Measurements from ENCODE around the gene ZBTB7B.

The ZBTB7B gene

DNA sequence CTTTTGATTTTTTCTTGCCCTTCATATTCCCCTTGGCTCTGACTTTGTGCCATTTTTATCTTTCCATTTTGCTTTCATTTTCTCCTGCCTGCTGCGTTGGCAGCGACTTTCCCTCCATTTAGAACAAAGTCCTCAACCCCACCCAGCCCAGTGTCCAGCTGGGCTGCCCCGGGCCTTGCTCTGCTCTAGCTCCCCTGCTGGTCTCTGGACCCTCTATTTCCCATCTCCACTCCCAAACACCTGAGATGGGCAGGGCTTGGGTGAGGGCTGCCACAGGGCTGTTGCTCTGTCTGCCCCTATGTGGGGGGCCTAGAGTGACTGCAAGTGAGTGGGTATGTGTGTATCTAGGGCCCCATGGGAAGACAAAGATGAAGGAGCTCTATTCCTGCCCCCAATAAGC is 41.2 kb downstream of the ZBTB7B start:
- no peak overlapping the region for H4K91ac ChIP-seq (ENCODE audit: low read depth, low read length, poor library complexity)
- no peak overlapping the region for H3K14ac ChIP-seq (ENCODE audit: low read length)
- no peak overlapping the region for H3K23ac ChIP-seq (ENCODE audit: low read depth, low read length, poor library complexity)
- no peak overlapping the region for H2BK15ac ChIP-seq (ENCODE audit: low read length)
- H2BK5ac ChIP-seq (ENCODE audit: low read length) = no peak overlapping the region
- H2AFZ ChIP-seq (ENCODE audit: low read length) = no peak overlapping the region
- peaks cover 0 to 3% of the 10 kb centered on the region in 2 donors for H3K9me3 ChIP-seq (replicated peaks in 1 of 2; ENCODE audit: control insufficient read depth in 2 of 2, insufficient read depth in 1 of 2, low read depth in 1 of 2, low read length in 2 of 2)
- H4K8ac ChIP-seq (ENCODE audit: low read depth, low read length) = no peak overlapping the region
- no peak overlapping the region for H2BK120ac ChIP-seq (ENCODE audit: low read depth, low read length)
- no peaks in the 10 kb centered on the region for H3K36me3 ChIP-seq (replicated peaks in 1 of 2; ENCODE audit: control insufficient read depth in 2 of 2, insufficient read depth in 2 of 2, low read length in 2 of 2)
- H3K4me1 ChIP-seq (ENCODE audit: control insufficient read depth in 2 of 2, insufficient read depth in 1 of 2, low read depth in 1 of 2, low read length in 2 of 2) = peaks cover 8 to 10% of the 10 kb centered on the region in 2 donors
- H3K4me2 ChIP-seq (ENCODE audit: insufficient read depth, low read length, poor library complexity, severe bottlenecking) = no peak overlapping the region
- no peak overlapping the region for H3K27ac ChIP-seq (replicated peaks; ENCODE audit: low read length)
- no peak overlapping the region for H3K4ac ChIP-seq (ENCODE audit: low read length)
- H2AK5ac ChIP-seq (ENCODE audit: low read depth, low read length) = peak overlapping the region; percentile 67
- H2BK12ac ChIP-seq (ENCODE audit: low read length) = no peak overlapping the region
- DNase-seq (ENCODE audit: low spot score) = no peak
- H3K4me3 ChIP-seq (ENCODE audit: low read length in 2 of 2) = no peak overlapping the region
- no peaks in the 10 kb centered on the region for H3K27me3 ChIP-seq (ENCODE audit: control insufficient read depth in 3 of 3, insufficient read depth in 3 of 3, low read depth in 1 of 3, low read length in 3 of 3)
- H3K9ac ChIP-seq (ENCODE audit: low read depth, low read length, poor library complexity) = no peak overlapping the region
- H3K18ac ChIP-seq (ENCODE audit: low read length) = no peak overlapping the region
- H3K79me1 ChIP-seq (ENCODE audit: low read depth, low read length) = no peaks in the 10 kb centered on the region
- whole genome bisulfite sequencing, 2 donors (ENCODE audit: extremely low coverage in 2 of 2, insufficient read length in 2 of 2, insufficient replicate concordance in 1 of 2) = no CpG with 5 or more reads among the region's 3 CpGs

GRCh38 chr1:155044365-155044764 is 41.8 kb downstream of the ZBTB7B start:
- no peak overlapping the region for H2BK5ac ChIP-seq (ENCODE audit: low read length)
- H4K91ac ChIP-seq (ENCODE audit: low read depth, low read length, poor library complexity) = no peak overlapping the region
- H2AK5ac ChIP-seq (ENCODE audit: low read depth, low read length) = no peak overlapping the region
- no peak overlapping the region for H3K27ac ChIP-seq (replicated peaks; ENCODE audit: low read length)
- peaks cover 0 to 3% of the 10 kb centered on the region in 2 donors for H3K9me3 ChIP-seq (replicated peaks in 1 of 2; ENCODE audit: control insufficient read depth in 2 of 2, insufficient read depth in 1 of 2, low read depth in 1 of 2, low read length in 2 of 2)
- no peak overlapping the region for H2BK15ac ChIP-seq (ENCODE audit: low read length)
- H2BK120ac ChIP-seq (ENCODE audit: low read depth, low read length) = no peak overlapping the region
- no peak overlapping the region for H3K4me2 ChIP-seq (ENCODE audit: insufficient read depth, low read length, poor library complexity, severe bottlenecking)
- no peak overlapping the region for H3K23ac ChIP-seq (ENCODE audit: low read depth, low read length, poor library complexity)
- H2AFZ ChIP-seq (ENCODE audit: low read length) = peak overlapping the region; percentile 45
- H3K27me3 ChIP-seq (ENCODE audit: control insufficient read depth in 3 of 3, insufficient read depth in 3 of 3, low read depth in 1 of 3, low read length in 3 of 3) = no peaks in the 10 kb centered on the region
- no peak overlapping the region for H3K9ac ChIP-seq (ENCODE audit: low read depth, low read length, poor library complexity)
- no peak overlapping the region for H3K14ac ChIP-seq (ENCODE audit: low read length)
- H3K4me3 ChIP-seq (ENCODE audit: low read length in 2 of 2) = no peak overlapping the region
- peak overlapping the region; percentile 39 for H3K18ac ChIP-seq (ENCODE audit: low read length)
- H3K4me1 ChIP-seq (ENCODE audit: control insufficient read depth in 2 of 2, insufficient read depth in 1 of 2, low read depth in 1 of 2, low read length in 2 of 2) = peaks cover 9 to 10% of the 10 kb centered on the region in 2 donors
- no peak overlapping the region for H4K8ac ChIP-seq (ENCODE audit: low read depth, low read length)
- H3K79me1 ChIP-seq (ENCODE audit: low read depth, low read length) = no peaks in the 10 kb centered on the region
- H3K4ac ChIP-seq (ENCODE audit: low read length) = no peak overlapping the region
- no peak for DNase-seq (ENCODE audit: low spot score)
- no peaks in the 10 kb centered on the region for H3K36me3 ChIP-seq (replicated peaks in 1 of 2; ENCODE audit: control insufficient read depth in 2 of 2, insufficient read depth in 2 of 2, low read length in 2 of 2)
- peak overlapping the region; percentile 67 for H2BK12ac ChIP-seq (ENCODE audit: low read length)
- WGBS, 2 donors (ENCODE audit: extremely low coverage in 2 of 2, insufficient read length in 2 of 2, insufficient replicate concordance in 1 of 2) = no CpG with 5 or more reads among the region's 6 CpGs

GRCh38 chr1:155044812-155045657 is 42.4 kb downstream of the ZBTB7B start:
- Histone ChIP-seq H2AFZ (ENCODE audit: low read length) (peak overlapping the region; percentile 45), H2BK120ac (ENCODE audit: low read depth, low read length) (no peak overlapping the region), H2BK12ac (ENCODE audit: low read length) (peak overlapping the region; percentile 67), H3K4ac (ENCODE audit: low read length) (no peak overlapping the region), H3K14ac (ENCODE audit: low read length) (no peak overlapping the region), H4K8ac (ENCODE audit: low read depth, low read length) (no peak overlapping the region), H3K36me3 (replicated peaks in 1 of 2; ENCODE audit: control insufficient read depth in 2 of 2, insufficient read depth in 2 of 2, low read length in 2 of 2) (no peaks in the 10 kb centered on the region), H3K4me2 (ENCODE audit: insufficient read depth, low read length, poor library complexity, severe bottlenecking) (no peak overlapping the region), H3K27me3 (ENCODE audit: control insufficient read depth in 3 of 3, insufficient read depth in 3 of 3, low read depth in 1 of 3, low read length in 3 of 3) (no peaks in the 10 kb centered on the region), H3K9ac (ENCODE audit: low read depth, low read length, poor library complexity) (peak overlapping the region; percentile 73), H2AK5ac (ENCODE audit: low read depth, low read length) (no peak overlapping the region), H3K4me3 (ENCODE audit: low read length in 2 of 2) (no peak overlapping the region), H3K27ac (replicated peaks; ENCODE audit: low read length) (no peak overlapping the region), H3K18ac (ENCODE audit: low read length) (peak overlapping the region; percentile 39), H3K9me3 (replicated peaks in 1 of 2; ENCODE audit: control insufficient read depth in 2 of 2, insufficient read depth in 1 of 2, low read depth in 1 of 2, low read length in 2 of 2) (peaks cover 0 to 3% of the 10 kb centered on the region in 2 donors), H3K79me1 (ENCODE audit: low read depth, low read length) (no peaks in the 10 kb centered on the region), H2BK15ac (ENCODE audit: low read length) (no peak overlapping the region), H3K4me1 (ENCODE audit: control insufficient read depth in 2 of 2, insufficient read depth in 1 of 2, low read depth in 1 of 2, low read length in 2 of 2) (peaks cover 14 to 15% of the 10 kb centered on the region in 2 donors), H3K23ac (ENCODE audit: low read depth, low read length, poor library complexity) (no peak overlapping the region), H4K91ac (ENCODE audit: low read depth, low read length, poor library complexity) (no peak overlapping the region), H2BK5ac (ENCODE audit: low read length) (no peak overlapping the region)
- DNase-seq (ENCODE audit: low spot score) = peak; percentile 52
- WGBS, 2 donors (ENCODE audit: extremely low coverage in 2 of 2, insufficient read length in 2 of 2, insufficient replicate concordance in 1 of 2) = no CpG with 5 or more reads among the region's 7 CpGs

DNA sequence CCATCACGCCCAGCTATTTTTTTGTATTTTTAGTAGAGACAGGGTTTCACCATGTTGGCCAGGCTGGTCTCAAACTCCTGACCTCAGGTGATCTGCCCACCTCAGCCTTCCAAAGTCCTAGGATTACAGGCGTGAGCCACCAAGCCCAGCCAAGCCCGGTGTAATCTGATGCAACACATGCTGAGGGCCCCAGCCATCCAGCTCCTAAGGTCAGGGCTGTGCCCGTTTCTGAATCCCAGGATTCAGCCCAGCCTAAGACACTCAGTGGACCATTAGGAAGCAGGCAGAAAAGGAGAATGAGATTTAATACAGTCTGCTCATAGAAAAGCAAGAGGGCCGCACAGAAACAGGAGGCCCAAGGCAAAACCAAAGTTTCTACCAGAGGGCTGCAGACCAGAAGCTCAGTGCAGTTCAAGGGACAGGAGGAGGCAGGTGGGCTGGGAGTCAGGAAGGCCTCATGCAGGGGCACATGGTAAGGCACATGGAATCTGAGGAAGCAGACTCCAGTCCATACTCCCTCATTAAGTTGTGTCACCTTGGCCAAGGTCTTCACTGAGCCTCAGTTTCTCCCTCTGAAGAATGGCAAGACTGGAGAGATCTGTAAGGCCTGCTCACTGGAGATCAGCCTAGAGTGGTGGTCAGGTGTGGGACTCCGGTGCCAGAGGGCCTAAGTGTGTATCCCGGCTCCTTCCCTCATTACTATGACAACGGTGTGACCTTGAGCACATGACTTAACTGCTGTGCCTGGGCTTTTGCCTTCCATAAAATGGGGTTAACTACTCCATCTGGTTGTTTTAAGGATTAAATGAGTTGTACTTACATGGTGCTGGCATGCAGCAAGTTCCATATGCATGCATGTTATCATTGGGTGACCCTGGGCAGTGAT is 46.1 kb downstream of the ZBTB7B start:
- no peak overlapping the region for H2BK120ac ChIP-seq (ENCODE audit: low read depth, low read length)

More for the DNA sequence above, 46.1 kb downstream of the ZBTB7B start:
- H3K79me1 ChIP-seq (ENCODE audit: low read depth, low read length) = no peaks in the 10 kb centered on the region
- no peak overlapping the region for H3K4me3 ChIP-seq (ENCODE audit: low read length in 2 of 2)
- peaks cover 0 to under 1% of the 10 kb centered on the region in 2 donors for H3K36me3 ChIP-seq (replicated peaks in 1 of 2; ENCODE audit: control insufficient read depth in 2 of 2, insufficient read depth in 2 of 2, low read length in 2 of 2)
- no peaks in the 10 kb centered on the region for H3K9me3 ChIP-seq (replicated peaks in 1 of 2; ENCODE audit: control insufficient read depth in 2 of 2, insufficient read depth in 1 of 2, low read depth in 1 of 2, low read length in 2 of 2)
- no peak overlapping the region for H3K18ac ChIP-seq (ENCODE audit: low read length)
- H3K9ac ChIP-seq (ENCODE audit: low read depth, low read length, poor library complexity) = no peak overlapping the region
- no CpG with 5 or more reads among the region's 8 CpGs for WGBS, 2 donors (ENCODE audit: extremely low coverage in 2 of 2, insufficient read length in 2 of 2, insufficient replicate concordance in 1 of 2)
- no peak overlapping the region for H3K14ac ChIP-seq (ENCODE audit: low read length)
- no peak overlapping the region for H2AK5ac ChIP-seq (ENCODE audit: low read depth, low read length)
- no peak overlapping the region for H2AFZ ChIP-seq (ENCODE audit: low read length)
- no peaks in the 10 kb centered on the region for H3K27me3 ChIP-seq (ENCODE audit: control insufficient read depth in 3 of 3, insufficient read depth in 3 of 3, low read depth in 1 of 3, low read length in 3 of 3)
- H2BK5ac ChIP-seq (ENCODE audit: low read length) = no peak overlapping the region
- no peak overlapping the region for H3K23ac ChIP-seq (ENCODE audit: low read depth, low read length, poor library complexity)
- no peak overlapping the region for H4K91ac ChIP-seq (ENCODE audit: low read depth, low read length, poor library complexity)
- H2BK12ac ChIP-seq (ENCODE audit: low read length) = no peak overlapping the region
- no peak overlapping the region for H3K4ac ChIP-seq (ENCODE audit: low read length)
- peaks cover 24 to 26% of the 10 kb centered on the region in 2 donors for H3K4me1 ChIP-seq (ENCODE audit: control insufficient read depth in 2 of 2, insufficient read depth in 1 of 2, low read depth in 1 of 2, low read length in 2 of 2)
- no peak overlapping the region for H3K4me2 ChIP-seq (ENCODE audit: insufficient read depth, low read length, poor library complexity, severe bottlenecking)
- H2BK15ac ChIP-seq (ENCODE audit: low read length) = no peak overlapping the region
- no peak for DNase-seq (ENCODE audit: low spot score)
- H4K8ac ChIP-seq (ENCODE audit: low read depth, low read length) = no peak overlapping the region
- no peak overlapping the region for H3K27ac ChIP-seq (replicated peaks; ENCODE audit: low read length)

All from neuronal stem cell (in vitro differentiated cells).